BLaER1 (cell line): ENCODE measurements around the gene PRAMEF11.
"Not testable (repeated sequence)": the region's sequence is repeated elsewhere in the genome, so short reads cannot be mapped to it uniquely, and the experiment has no call there.

Experiments
- H3K27ac ChIP-seq: shearing (Covaris generic); formaldehyde crosslinking; 2 replicates; pipeline ENCODE4 v1.8.1; 2022
- H3K27me3 ChIP-seq: shearing (Covaris generic); formaldehyde crosslinking; 2 replicates; pipeline ENCODE4 v1.8.1; 2022
- H3K36me3 ChIP-seq: shearing (Covaris generic); formaldehyde crosslinking; 2 replicates; pipeline ENCODE4 v1.8.1; 2022
- H3K4me1 ChIP-seq: shearing (Covaris generic); formaldehyde crosslinking; 2 replicates; pipeline ENCODE4 v1.8.1; 2022
- H3K4me2 ChIP-seq: shearing (Covaris generic); formaldehyde crosslinking; 2 replicates; pipeline ENCODE4 v1.8.1; 2022
- H3K4me3 ChIP-seq: shearing (Covaris generic); formaldehyde crosslinking; 2 replicates; pipeline ENCODE4 v1.8.1; 2022
- H3K9ac ChIP-seq: shearing (Covaris generic); formaldehyde crosslinking; 2 replicates; pipeline ENCODE4 v1.8.1; 2022
- H3K9me3 ChIP-seq: shearing (Covaris generic); formaldehyde crosslinking; 2 replicates; pipeline ENCODE4 v1.8.1; 2022
- H4K20me1 ChIP-seq: shearing (Covaris generic); formaldehyde crosslinking; 2 replicates; pipeline ENCODE4 v1.8.1; 2022
- Cebpa-rat ChIP-seq: shearing (Covaris generic); IDR thresholded peaks from 2 replicates; pipeline ENCODE4 v1.8.1; 2022

Gene PRAMEF11

GRCh38 chr1:12799730-12800129 is 31.5 kb downstream of the PRAMEF11 start:
- no peak overlapping the region for H3K4me2 ChIP-seq
- H3K9ac ChIP-seq: no peak overlapping the region
- H3K4me1 ChIP-seq: no peaks in the 10 kb centered on the region
- no peaks in the 10 kb centered on the region for H3K27me3 ChIP-seq
- H3K27ac ChIP-seq: no peak overlapping the region
- no peak for TF ChIP-seq Cebpa-rat
- H3K4me3 ChIP-seq: no peak overlapping the region
- H3K36me3 ChIP-seq: no peaks in the 10 kb centered on the region
- H4K20me1 ChIP-seq: no peaks in the 10 kb centered on the region
- H3K9me3 ChIP-seq: 0 out of 2 replicates have a peak, but pooled peaks cover 3% of the 10 kb centered on the region

DNA sequence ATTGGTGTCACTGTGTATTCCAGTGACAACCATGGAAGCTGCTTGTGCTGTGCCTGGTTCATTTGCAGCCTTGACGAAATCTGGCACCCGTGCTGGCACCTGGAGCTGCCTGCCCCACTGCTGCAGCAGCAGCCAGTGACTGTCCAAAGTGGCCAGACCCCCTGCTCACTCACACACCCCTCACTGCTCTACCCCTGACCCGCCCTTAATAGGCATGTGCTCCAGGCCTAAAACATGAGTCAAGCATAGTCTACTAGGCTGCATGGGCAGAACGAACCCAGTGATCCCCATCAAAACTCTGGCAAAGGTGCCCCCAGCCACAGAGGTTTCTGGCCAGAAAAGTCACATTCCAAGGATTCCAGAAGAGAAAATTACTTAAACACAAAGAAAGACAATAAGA is 32.3 kb downstream of the PRAMEF11 start:
- no peak overlapping the region for H3K27ac ChIP-seq
- H3K36me3 ChIP-seq: no peaks in the 10 kb centered on the region
- H3K4me1 ChIP-seq: no peaks in the 10 kb centered on the region
- TF ChIP-seq Cebpa-rat: no peak
- H3K4me2 ChIP-seq: no peak overlapping the region
- no peak overlapping the region for H3K9ac ChIP-seq
- no peaks in the 10 kb centered on the region for H3K9me3 ChIP-seq
- no peak overlapping the region for H3K4me3 ChIP-seq
- no peaks in the 10 kb centered on the region for H3K27me3 ChIP-seq
- no peaks in the 10 kb centered on the region for H4K20me1 ChIP-seq

DNA sequence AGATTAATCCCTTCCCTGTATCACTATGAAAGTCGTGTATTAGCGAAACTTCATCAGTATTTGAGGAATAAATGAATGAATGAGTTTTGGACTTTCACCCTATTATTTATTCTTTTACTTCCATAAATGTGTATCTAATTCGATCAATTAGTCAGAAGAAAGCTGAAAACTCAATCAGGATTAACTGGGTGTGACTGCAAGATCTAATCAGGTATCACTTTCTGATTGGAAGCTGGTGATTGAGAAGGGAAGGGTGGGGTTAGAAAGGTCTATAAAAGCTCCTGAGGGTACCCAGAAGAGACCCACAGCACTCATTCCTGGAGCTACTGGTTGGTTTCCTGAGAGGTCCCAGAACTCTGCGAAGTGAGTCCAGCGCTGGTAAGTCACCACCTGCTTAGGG is 40.1 kb downstream of the PRAMEF11 start, which contains the start of gene PRAMEF1:
PRAMEF1 (plus strand) TSS at position 301 of the 400 bp plus-strand sequence. CDS start 1,831 bp downstream, outside the sequence.
- H3K9me3 ChIP-seq, H3K27ac ChIP-seq, H3K4me3 ChIP-seq, H3K4me1 ChIP-seq, H3K9ac ChIP-seq, H3K4me2 ChIP-seq, H3K36me3 ChIP-seq, H3K27me3 ChIP-seq, H4K20me1 ChIP-seq: not testable (repeated sequence)

- H3K27ac ChIP-seq, H3K27me3 ChIP-seq: not testable (repeated sequence)
Measured at GRCh38 chr1:12784729-12785128, 46.5 kb downstream of the PRAMEF11 start.

DNA sequence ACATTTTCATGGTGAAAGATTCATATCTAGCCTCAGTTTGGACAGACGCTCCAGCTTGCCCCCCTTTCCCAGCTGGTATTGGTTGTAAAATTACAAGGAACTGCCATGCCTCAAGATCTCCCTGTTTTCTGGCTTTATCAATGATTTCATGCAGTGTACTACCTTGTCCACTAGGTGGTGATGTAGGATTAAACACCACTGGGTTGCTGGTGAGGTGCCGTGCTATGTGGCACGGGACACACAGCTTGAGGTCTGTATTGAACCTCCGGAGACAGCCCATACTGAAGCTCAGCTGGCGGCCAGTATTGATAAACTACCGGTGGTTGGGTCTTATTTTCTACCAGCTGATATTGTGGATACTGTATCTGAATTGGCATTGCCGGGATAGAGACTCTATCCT is 47.4 kb downstream of the PRAMEF11 start:
- not testable (repeated sequence) for H3K36me3 ChIP-seq, H3K4me3 ChIP-seq, H3K4me2 ChIP-seq, H4K20me1 ChIP-seq, H3K9ac ChIP-seq, H3K27ac ChIP-seq, H3K4me1 ChIP-seq, H3K27me3 ChIP-seq
- peaks cover 24% of the 10 kb centered on the region for H3K9me3 ChIP-seq

More at GRCh38 chr1:12784729-12785128, 46.5 kb downstream of the PRAMEF11 start:
- H3K4me2 ChIP-seq, H3K4me3 ChIP-seq, H3K36me3 ChIP-seq, H3K9ac ChIP-seq, H4K20me1 ChIP-seq, H3K4me1 ChIP-seq: not testable (repeated sequence)
- H3K9me3 ChIP-seq: peaks cover 24% of the 10 kb centered on the region

- not testable (repeated sequence) for H3K27ac ChIP-seq, H3K4me1 ChIP-seq, H3K36me3 ChIP-seq, H3K4me2 ChIP-seq, H3K27me3 ChIP-seq, H3K9ac ChIP-seq, H4K20me1 ChIP-seq, H3K4me3 ChIP-seq
- peaks cover 24% of the 10 kb centered on the region for H3K9me3 ChIP-seq
Measured at GRCh38 chr1:12781488-12781887, 49.7 kb downstream of the PRAMEF11 start.

- no peaks in the 10 kb centered on the region for H3K4me1 ChIP-seq
- H4K20me1 ChIP-seq: no peaks in the 10 kb centered on the region
- H3K9ac ChIP-seq: no peak overlapping the region
- no peaks in the 10 kb centered on the region for H3K27me3 ChIP-seq
- peaks cover under 1% of the 10 kb centered on the region for H3K9me3 ChIP-seq
- no peaks in the 10 kb centered on the region for H3K36me3 ChIP-seq
- no peak overlapping the region for H3K4me2 ChIP-seq
- H3K4me3 ChIP-seq: no peak overlapping the region
- TF ChIP-seq Cebpa-rat: no peak
- H3K27ac ChIP-seq: no peak overlapping the region
Measured at GRCh38 chr1:12778907-12779306, 52.3 kb downstream of the PRAMEF11 start.

DNA sequence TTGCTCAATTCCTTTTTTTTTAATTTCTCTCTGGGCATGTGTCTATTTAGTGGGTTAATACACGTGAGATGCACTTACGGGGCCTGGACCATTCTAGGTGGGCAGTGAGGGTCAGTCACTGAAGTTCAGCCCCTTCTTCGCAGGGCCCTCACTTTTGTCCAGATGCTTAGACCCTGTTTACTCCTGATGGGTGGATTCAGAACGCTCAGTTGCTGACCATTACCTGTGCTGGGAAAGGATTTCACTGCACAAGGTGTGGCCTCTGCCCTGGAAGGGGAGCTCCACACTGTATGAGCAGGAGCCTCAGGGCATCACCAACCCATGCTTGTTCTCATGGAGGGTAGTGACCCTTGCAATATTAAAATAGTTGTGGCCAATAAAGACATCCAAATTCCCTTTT is 53.1 kb downstream of the PRAMEF11 start:
- no peaks in the 10 kb centered on the region for H3K36me3 ChIP-seq
- no peak overlapping the region for H3K27ac ChIP-seq
- no peaks in the 10 kb centered on the region for H3K9me3 ChIP-seq
- TF ChIP-seq Cebpa-rat: no peak
- H3K4me3 ChIP-seq: no peak overlapping the region
- no peak overlapping the region for H3K4me2 ChIP-seq
- no peak overlapping the region for H3K9ac ChIP-seq
- no peaks in the 10 kb centered on the region for H3K27me3 ChIP-seq
- H3K4me1 ChIP-seq: no peaks in the 10 kb centered on the region
- H4K20me1 ChIP-seq: no peaks in the 10 kb centered on the region

- Histone ChIP-seq H3K27ac (no peak overlapping the region), H3K4me1 (no peaks in the 10 kb centered on the region), H4K20me1 (no peaks in the 10 kb centered on the region), H3K4me3 (no peak overlapping the region), H3K36me3 (no peaks in the 10 kb centered on the region), H3K4me2 (no peak overlapping the region), H3K9me3 (no peaks in the 10 kb centered on the region), H3K27me3 (no peaks in the 10 kb centered on the region), H3K9ac (no peak overlapping the region)
- no peak for TF ChIP-seq Cebpa-rat
Measured at GRCh38 chr1:12776801-12777557, 54.2 kb downstream of the PRAMEF11 start.

- H3K36me3 ChIP-seq: no peaks in the 10 kb centered on the region
- no peak overlapping the region for H3K27ac ChIP-seq
- no peaks in the 10 kb centered on the region for H4K20me1 ChIP-seq
- H3K9me3 ChIP-seq: no peaks in the 10 kb centered on the region
- no peak overlapping the region for H3K4me2 ChIP-seq
- no peaks in the 10 kb centered on the region for H3K4me1 ChIP-seq
- H3K27me3 ChIP-seq: no peaks in the 10 kb centered on the region
- no peak overlapping the region for H3K9ac ChIP-seq
- H3K4me3 ChIP-seq: no peak overlapping the region
- TF ChIP-seq Cebpa-rat: no peak
Measured at GRCh38 chr1:12775443-12775842, 55.8 kb downstream of the PRAMEF11 start.

DNA sequence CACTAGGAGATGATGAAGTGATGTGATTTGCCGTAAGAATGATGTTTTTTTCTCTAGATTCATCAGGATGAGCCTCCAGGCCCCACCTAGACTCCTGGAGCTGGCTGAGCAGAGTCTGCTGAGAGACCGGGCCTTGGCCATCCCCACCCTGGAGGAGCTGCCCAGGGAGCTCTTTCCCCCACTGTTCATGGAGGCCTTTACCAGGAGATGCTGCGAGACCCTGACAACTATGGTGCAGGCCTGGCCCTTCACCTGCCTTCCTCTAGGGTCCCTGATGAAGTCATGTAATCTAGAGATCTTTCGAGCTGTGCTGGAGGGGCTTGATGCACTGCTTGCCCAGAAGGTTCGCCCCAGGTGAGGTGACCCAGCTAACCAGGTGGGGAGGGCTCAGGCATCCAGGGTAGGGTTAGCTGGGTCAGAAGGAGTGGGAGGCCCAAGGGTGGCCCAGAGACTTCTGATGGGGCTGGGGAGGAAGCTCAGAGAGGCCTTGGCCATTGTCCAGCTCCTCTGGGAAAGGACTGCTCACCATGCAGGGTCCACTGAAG is 56.3 kb downstream of the PRAMEF11 start:
- no peak overlapping the region for H3K27ac ChIP-seq

More for the DNA sequence above, 56.3 kb downstream of the PRAMEF11 start:
- Histone ChIP-seq H3K9ac (no peak overlapping the region), H3K4me2 (no peak overlapping the region), H3K4me3 (no peak overlapping the region), H3K9me3 (no peaks in the 10 kb centered on the region), H3K4me1 (no peaks in the 10 kb centered on the region), H3K27me3 (no peaks in the 10 kb centered on the region), H4K20me1 (no peaks in the 10 kb centered on the region), H3K36me3 (no peaks in the 10 kb centered on the region)
- TF ChIP-seq Cebpa-rat: no peak
